Nephron progenitor cell (in vitro differentiated cells): ENCODE measurements around the gene KRTAP25-1.

Source experiments
- DNase-seq: peaks from one replicate; pipeline ENCODE4 v3.0.0; 2021
- H3K27ac Mint-ChIP-seq: 2 replicates; pipeline ENCODE4 v1.8.0; 2021; ENCODE audit warnings: mild to moderate bottlenecking, moderate library complexity, mixed read lengths
- H3K27me3 Mint-ChIP-seq: 2 replicates; pipeline ENCODE4 v1.8.0; 2021; ENCODE audit warnings: mild to moderate bottlenecking, low read depth, mixed read lengths; ENCODE audit not compliant: poor library complexity
- H3K36me3 Mint-ChIP-seq: 2 replicates; pipeline ENCODE4 v1.8.0; 2021; ENCODE audit warnings: low read depth, mixed read lengths
- H3K4me1 Mint-ChIP-seq: 2 replicates; pipeline ENCODE4 v1.8.0; 2021; ENCODE audit warnings: mixed read lengths
- H3K4me3 Mint-ChIP-seq: 2 replicates; pipeline ENCODE4 v1.8.0; 2021; ENCODE audit warnings: mild to moderate bottlenecking, moderate library complexity, mixed read lengths
- H3K9me3 Mint-ChIP-seq: 2 replicates; pipeline ENCODE4 v1.8.0; 2021; ENCODE audit warnings: mild to moderate bottlenecking, moderate library complexity, mixed read lengths
- CTCF ChIP-seq: fragments of 200-600 bp; sonication (generic); IDR thresholded peaks from 2 replicates; pipeline ENCODE4 v1.5.0; 2021; ENCODE audit warnings: antibody characterized with exemption

The KRTAP25-1 gene

GRCh38 chr21:30332681-30333080 lies 43.4 kb upstream of the KRTAP25-1 start:
- H3K4me3 Mint-ChIP-seq: no peak overlapping the region
- no peaks in the 10 kb centered on the region for H3K9me3 Mint-ChIP-seq
- no peak for TF ChIP-seq CTCF
- peaks cover 3% of the 10 kb centered on the region for H3K27me3 Mint-ChIP-seq
- no peak overlapping the region for H3K27ac Mint-ChIP-seq
- H3K4me1 Mint-ChIP-seq: no peaks in the 10 kb centered on the region
- DNase-seq: no peak
- no peaks in the 10 kb centered on the region for H3K36me3 Mint-ChIP-seq

- no peaks in the 10 kb centered on the region for H3K4me1 Mint-ChIP-seq
- H3K27ac Mint-ChIP-seq: no peak overlapping the region
- TF ChIP-seq CTCF: no peak
- DNase-seq: no peak
- H3K36me3 Mint-ChIP-seq: no peaks in the 10 kb centered on the region
- no peak overlapping the region for H3K4me3 Mint-ChIP-seq
- peaks cover 15% of the 10 kb centered on the region for H3K9me3 Mint-ChIP-seq
- peaks cover 3% of the 10 kb centered on the region for H3K27me3 Mint-ChIP-seq
Measured at GRCh38 chr21:30329203-30329875, 40.0 kb upstream of the KRTAP25-1 start.

- DNase-seq: no peak
- TF ChIP-seq CTCF: no peak
- Mint-ChIP-seq H3K9me3 (peaks cover 15% of the 10 kb centered on the region), H3K27ac (no peak overlapping the region), H3K36me3 (no peaks in the 10 kb centered on the region), H3K27me3 (no peaks in the 10 kb centered on the region), H3K4me1 (no peaks in the 10 kb centered on the region), H3K4me3 (no peak overlapping the region)
Measured at GRCh38 chr21:30326390-30326789, 37.1 kb upstream of the KRTAP25-1 start.

GRCh38 chr21:30320215-30320614 lies 30.9 kb upstream of the KRTAP25-1 start, which contains the start of gene KRTAP26-1:
TSS of gene KRTAP26-1 (minus strand) at chr21:30320315. CDS start at chr21:30320035, 280 bp downstream.
- Mint-ChIP-seq H3K9me3 (no peaks in the 10 kb centered on the region), H3K27me3 (peaks cover 5% of the 10 kb centered on the region), H3K36me3 (no peaks in the 10 kb centered on the region), H3K27ac (no peak within 1 kb of the TSS), H3K4me3 (no peak within 1 kb of the TSS), H3K4me1 (no peaks in the 10 kb centered on the region)
- DNase-seq: no peak
- TF ChIP-seq CTCF: no peak

- H3K4me3 Mint-ChIP-seq: no peak overlapping the region
- H3K36me3 Mint-ChIP-seq: no peaks in the 10 kb centered on the region
- TF ChIP-seq CTCF: no peak
- H3K4me1 Mint-ChIP-seq: no peaks in the 10 kb centered on the region
- DNase-seq: no peak
- peaks cover 12% of the 10 kb centered on the region for H3K27me3 Mint-ChIP-seq
- H3K9me3 Mint-ChIP-seq: no peaks in the 10 kb centered on the region
- H3K27ac Mint-ChIP-seq: no peak overlapping the region
Measured at GRCh38 chr21:30315701-30316100, 26.4 kb upstream of the KRTAP25-1 start.

- no peak overlapping the region for H3K4me3 Mint-ChIP-seq
- DNase-seq: no peak
- TF ChIP-seq CTCF: no peak
- H3K27ac Mint-ChIP-seq: no peak overlapping the region
- H3K9me3 Mint-ChIP-seq: no peaks in the 10 kb centered on the region
- no peaks in the 10 kb centered on the region for H3K4me1 Mint-ChIP-seq
- H3K36me3 Mint-ChIP-seq: no peaks in the 10 kb centered on the region
- no peaks in the 10 kb centered on the region for H3K27me3 Mint-ChIP-seq
Measured at GRCh38 chr21:30306884-30307283, 17.6 kb upstream of the KRTAP25-1 start.
